Measurements from ENCODE around the gene SPG11. TPM values are rescaled to one million over a fixed set of nuclear protein-coding genes. Genes with fewer than 3 reads are reported as not detected.
A peak's percentile ranks its signal among the peaks of the same experiment; 100 is the strongest.

The SPG11 gene
- total and polyA plus RNA-seq, 2 of the 13 experiments (the other 11 are each of a cell fraction or from before 2014, with no cell fraction given): 31.5 to 40.7 TPM

DNA sequence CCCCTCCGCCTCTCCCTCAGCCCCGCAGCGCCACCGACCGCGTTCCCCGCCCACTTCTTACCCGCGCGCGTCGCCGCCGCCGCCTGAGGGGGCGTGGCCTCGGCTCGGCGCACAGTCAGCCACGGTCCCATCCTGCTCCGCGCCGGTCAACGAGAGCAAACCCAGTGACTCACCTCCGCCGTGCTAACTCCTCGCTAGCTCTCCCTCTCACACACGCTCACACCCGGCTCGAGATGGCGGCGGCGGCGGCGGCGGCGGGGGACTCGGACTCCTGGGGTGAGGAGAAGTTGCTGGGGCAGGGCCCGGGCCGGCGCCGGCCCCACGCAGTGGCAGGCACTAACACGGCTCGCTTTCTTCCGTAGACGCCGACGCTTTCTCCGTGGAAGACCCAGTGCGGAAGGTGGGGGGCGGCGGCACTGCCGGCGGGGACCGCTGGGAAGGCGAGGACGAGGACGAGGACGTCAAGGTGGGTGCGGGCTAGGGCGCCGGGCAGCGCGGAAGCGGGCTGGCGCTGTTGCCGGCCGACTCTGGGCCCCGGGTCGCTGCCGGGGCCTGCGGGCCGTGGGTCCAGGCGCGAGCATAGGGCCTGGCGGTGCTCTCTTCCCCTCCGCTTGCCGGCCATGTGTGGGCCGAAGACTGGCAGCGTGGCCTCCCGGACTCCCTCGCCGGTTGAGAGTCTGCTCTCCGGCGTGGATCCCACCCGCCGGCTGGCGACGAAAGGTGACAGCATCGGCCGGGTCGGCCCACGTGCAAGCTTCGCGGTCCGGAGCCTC lies 126.3 kb downstream of the SPG11 start, which contains the start of gene EIF3J (continued):
- TF ChIP-seq ZSCAN20 (CRISPR knock-in tag; IDR thresholded peaks at IDR 0.05; ENCODE audit: borderline replicate concordance): peak; percentile 64; the same call in 1 of the 2 replicates
- TF ChIP-seq KDM6A (CRISPR knock-in tag; IDR thresholded peaks at IDR 0.05; ENCODE audit: low read depth): no peak
- no peak for TF ChIP-seq CENPBD1 (CRISPR knock-in tag; IDR thresholded peaks at IDR 0.05; ENCODE audit: borderline replicate concordance, low read depth)
- TF ChIP-seq, protein P1, sequence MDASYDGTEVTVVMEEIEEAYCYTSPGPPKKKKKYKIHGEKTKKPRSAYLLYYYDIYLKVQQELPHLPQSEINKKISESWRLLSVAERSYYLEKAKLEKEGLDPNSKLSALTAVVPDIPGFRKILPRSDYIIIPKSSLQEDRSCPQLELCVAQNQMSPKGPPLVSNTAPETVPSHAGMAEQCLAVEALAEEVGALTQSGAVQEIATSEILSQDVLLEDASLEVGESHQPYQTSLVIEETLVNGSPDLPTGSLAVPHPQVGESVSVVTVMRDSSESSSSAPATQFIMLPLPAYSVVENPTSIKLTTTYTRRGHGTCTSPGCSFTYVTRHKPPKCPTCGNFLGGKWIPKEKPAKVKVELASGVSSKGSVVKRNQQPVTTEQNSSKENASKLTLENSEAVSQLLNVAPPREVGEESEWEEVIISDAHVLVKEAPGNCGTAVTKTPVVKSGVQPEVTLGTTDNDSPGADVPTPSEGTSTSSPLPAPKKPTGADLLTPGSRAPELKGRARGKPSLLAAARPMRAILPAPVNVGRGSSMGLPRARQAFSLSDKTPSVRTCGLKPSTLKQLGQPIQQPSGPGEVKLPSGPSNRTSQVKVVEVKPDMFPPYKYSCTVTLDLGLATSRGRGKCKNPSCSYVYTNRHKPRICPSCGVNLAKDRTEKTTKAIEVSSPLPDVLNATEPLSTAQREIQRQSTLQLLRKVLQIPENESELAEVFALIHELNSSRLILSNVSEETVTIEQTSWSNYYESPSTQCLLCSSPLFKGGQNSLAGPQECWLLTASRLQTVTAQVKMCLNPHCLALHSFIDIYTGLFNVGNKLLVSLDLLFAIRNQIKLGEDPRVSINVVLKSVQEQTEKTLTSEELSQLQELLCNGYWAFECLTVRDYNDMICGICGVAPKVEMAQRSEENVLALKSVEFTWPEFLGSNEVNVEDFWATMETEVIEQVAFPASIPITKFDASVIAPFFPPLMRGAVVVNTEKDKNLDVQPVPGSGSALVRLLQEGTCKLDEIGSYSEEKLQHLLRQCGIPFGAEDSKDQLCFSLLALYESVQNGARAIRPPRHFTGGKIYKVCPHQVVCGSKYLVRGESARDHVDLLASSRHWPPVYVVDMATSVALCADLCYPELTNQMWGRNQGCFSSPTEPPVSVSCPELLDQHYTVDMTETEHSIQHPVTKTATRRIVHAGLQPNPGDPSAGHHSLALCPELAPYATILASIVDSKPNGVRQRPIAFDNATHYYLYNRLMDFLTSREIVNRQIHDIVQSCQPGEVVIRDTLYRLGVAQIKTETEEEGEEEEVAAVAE (CRISPR knock-in tag; IDR thresholded peaks at IDR 0.05; ENCODE audit: borderline replicate concordance): no peak
- TF ChIP-seq, protein P2, sequence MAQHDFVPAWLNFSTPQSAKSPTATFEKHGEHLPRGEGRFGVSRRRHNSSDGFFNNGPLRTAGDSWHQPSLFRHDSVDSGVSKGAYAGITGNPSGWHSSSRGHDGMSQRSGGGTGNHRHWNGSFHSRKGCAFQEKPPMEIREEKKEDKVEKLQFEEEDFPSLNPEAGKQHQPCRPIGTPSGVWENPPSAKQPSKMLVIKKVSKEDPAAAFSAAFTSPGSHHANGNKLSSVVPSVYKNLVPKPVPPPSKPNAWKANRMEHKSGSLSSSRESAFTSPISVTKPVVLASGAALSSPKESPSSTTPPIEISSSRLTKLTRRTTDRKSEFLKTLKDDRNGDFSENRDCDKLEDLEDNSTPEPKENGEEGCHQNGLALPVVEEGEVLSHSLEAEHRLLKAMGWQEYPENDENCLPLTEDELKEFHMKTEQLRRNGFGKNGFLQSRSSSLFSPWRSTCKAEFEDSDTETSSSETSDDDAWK (CRISPR knock-in tag; IDR thresholded peaks at IDR 0.05): no peak
- TF ChIP-seq FOXM1 (CRISPR knock-in tag; IDR thresholded peaks at IDR 0.05): no peak; the same call in 1 of the 2 replicates
- 0 out of 2 replicates have a peak, but pooled peaks have one; percentile 39 for TF ChIP-seq ZNF780A (CRISPR knock-in tag; IDR thresholded peaks at IDR 0.05)
- no peak for TF ChIP-seq ZNF382 (CRISPR knock-in tag; IDR thresholded peaks at IDR 0.05; ENCODE audit: borderline replicate concordance)
- peak; percentile 31; the same call in 1 of the 2 replicates for TF ChIP-seq BCL6 (CRISPR knock-in tag; IDR thresholded peaks at IDR 0.05)
- TF ChIP-seq ZNF569 (CRISPR knock-in tag; IDR thresholded peaks at IDR 0.05; ENCODE audit: borderline replicate concordance): no peak
- peak; percentile 84 for TF ChIP-seq ZFY (CRISPR knock-in tag; IDR thresholded peaks at IDR 0.05)
- no peak; the same call in 1 of the 2 replicates for TF ChIP-seq HOXA9 (CRISPR knock-in tag; IDR thresholded peaks at IDR 0.05; ENCODE audit: borderline replicate concordance)
- TF ChIP-seq GTF3A (CRISPR knock-in tag; conservative IDR thresholded peaks at IDR 0.05): no peak
- TF ChIP-seq, protein P3, sequence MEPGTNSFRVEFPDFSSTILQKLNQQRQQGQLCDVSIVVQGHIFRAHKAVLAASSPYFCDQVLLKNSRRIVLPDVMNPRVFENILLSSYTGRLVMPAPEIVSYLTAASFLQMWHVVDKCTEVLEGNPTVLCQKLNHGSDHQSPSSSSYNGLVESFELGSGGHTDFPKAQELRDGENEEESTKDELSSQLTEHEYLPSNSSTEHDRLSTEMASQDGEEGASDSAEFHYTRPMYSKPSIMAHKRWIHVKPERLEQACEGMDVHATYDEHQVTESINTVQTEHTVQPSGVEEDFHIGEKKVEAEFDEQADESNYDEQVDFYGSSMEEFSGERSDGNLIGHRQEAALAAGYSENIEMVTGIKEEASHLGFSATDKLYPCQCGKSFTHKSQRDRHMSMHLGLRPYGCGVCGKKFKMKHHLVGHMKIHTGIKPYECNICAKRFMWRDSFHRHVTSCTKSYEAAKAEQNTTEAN (CRISPR knock-in tag; conservative IDR thresholded peaks at IDR 0.05): peak; percentile 63; the same call in 1 of the 2 replicates
- 0 out of 2 replicates have a peak, but pooled peaks have one; percentile 28 for TF ChIP-seq ZNF232 (CRISPR knock-in tag; IDR thresholded peaks at IDR 0.05; ENCODE audit: borderline replicate concordance)
